Kidney (tissue), 14 donors: Measurements from ENCODE around the gene KRT84. TPM values are rescaled to one million over a fixed set of nuclear protein-coding genes. Genes with fewer than 3 reads are reported as not detected.

Experiments
- DNase-seq, 5 donors: peaks; one replicate each; pipeline ENCODE4 v3.0.0-alpha.2; 2013 to 2020
- FAIRE-seq: peaks from 2 replicates; lab custom pipeline; 2012; peaks lifted over from hg19 to GRCh38; lab: Jason Lieb, UNC
- H3K27ac ChIP-seq, 2 donors: one replicate each; pipeline ENCODE4 v1.7.0; 2013; ENCODE audit warnings: low read depth in 2 of 2, low read length in 2 of 2, inconsistent platforms in 1 of 2
- H3K27me3 ChIP-seq: one replicate; pipeline ENCODE4 v1.7.1; 2013; ENCODE audit warnings: low read length, inconsistent platforms; ENCODE audit not compliant: control insufficient read depth, insufficient read depth
- H3K36me3 ChIP-seq, 3 donors: one replicate each; pipeline versions ENCODE4 v1.7.0 to v1.7.1; 2013; ENCODE audit warnings: low read length in 3 of 3, control low read depth in 1 of 3, inconsistent platforms in 1 of 3; ENCODE audit not compliant: insufficient read depth in 3 of 3, control insufficient read depth in 2 of 3
- H3K4me1 ChIP-seq, 3 donors: one replicate each; pipeline versions ENCODE4 v1.7.0 to v1.7.1; 2013; ENCODE audit warnings: low read length in 3 of 3, inconsistent platforms in 1 of 3, low read depth in 1 of 3; ENCODE audit not compliant: control insufficient read depth in 2 of 3, insufficient read depth in 2 of 3
- H3K4me3 ChIP-seq, 3 donors: one replicate each; pipeline versions ENCODE4 v1.7.0 to v1.8.1; 2013; ENCODE audit warnings: low read length in 3 of 3, control low read depth in 1 of 3, inconsistent platforms in 1 of 3
- H3K9ac ChIP-seq, 3 donors: one replicate each; pipeline versions ENCODE4 v1.7.0 to v1.7.1; 2013; ENCODE audit warnings: low read length in 3 of 3, control low read depth in 1 of 3, inconsistent platforms in 1 of 3
- H3K9me3 ChIP-seq, 3 donors: one replicate each; pipeline versions ENCODE4 v1.7.0 to v1.7.1; 2013; ENCODE audit warnings: low read length in 3 of 3, control low read depth in 1 of 3, inconsistent platforms in 1 of 3; ENCODE audit not compliant: control insufficient read depth in 2 of 3, insufficient read depth in 1 of 3
- intact Hi-C: fragments of 100-400 bp; cut with DNase I; formaldehyde crosslinking; loops from one replicate; pipeline ENCODE4 v1.11.1; 2022
- polyA plus RNA-seq: library from polyadenylated mRNA; stranded (reverse); fragments of 350-450 nt; fragmentation: Illumina TruSeq; extraction: RNeasy Lipid Tissue Mini Kit (QIAGEN cat#74804); gene quantifications from one replicate; pipeline ENCODE4 v1.2.3, GENCODE V29; 2014; ENCODE audit warnings: low read depth, low replicate concordance; ENCODE audit not compliant: insufficient read depth
- total RNA-seq: library from RNA; stranded (reverse); fragmentation: NEBNext Ultra II Directional; extraction: Animal tissue kit (Norgen Biotek cat#: 25700); gene quantifications from one replicate; pipeline ENCODE4 v1.2.1, GENCODE V29; 2021
- TF ChIP-seq, protein P1 (sequence below): IDR thresholded peaks from 3 replicates; pipeline ENCODE4 v1.5.1; 2012; ENCODE audit warnings: mild to moderate bottlenecking, moderate library complexity, borderline replicate concordance; ENCODE audit not compliant: insufficient read depth; ENCODE audit errors: extremely low read depth
- donor health status: control.
- donor health status: control.
- donor health status: control.
- donor health status: control.
- donor health status: control.
- donor health status: DM: yes; HTN: yes; CAD: no.
- donor health status: Normal renal cell carcinoma (clear cell type).

Gene KRT84
- total and polyA plus RNA-seq, 2 donors from 2014 or later = not detected

DNA sequence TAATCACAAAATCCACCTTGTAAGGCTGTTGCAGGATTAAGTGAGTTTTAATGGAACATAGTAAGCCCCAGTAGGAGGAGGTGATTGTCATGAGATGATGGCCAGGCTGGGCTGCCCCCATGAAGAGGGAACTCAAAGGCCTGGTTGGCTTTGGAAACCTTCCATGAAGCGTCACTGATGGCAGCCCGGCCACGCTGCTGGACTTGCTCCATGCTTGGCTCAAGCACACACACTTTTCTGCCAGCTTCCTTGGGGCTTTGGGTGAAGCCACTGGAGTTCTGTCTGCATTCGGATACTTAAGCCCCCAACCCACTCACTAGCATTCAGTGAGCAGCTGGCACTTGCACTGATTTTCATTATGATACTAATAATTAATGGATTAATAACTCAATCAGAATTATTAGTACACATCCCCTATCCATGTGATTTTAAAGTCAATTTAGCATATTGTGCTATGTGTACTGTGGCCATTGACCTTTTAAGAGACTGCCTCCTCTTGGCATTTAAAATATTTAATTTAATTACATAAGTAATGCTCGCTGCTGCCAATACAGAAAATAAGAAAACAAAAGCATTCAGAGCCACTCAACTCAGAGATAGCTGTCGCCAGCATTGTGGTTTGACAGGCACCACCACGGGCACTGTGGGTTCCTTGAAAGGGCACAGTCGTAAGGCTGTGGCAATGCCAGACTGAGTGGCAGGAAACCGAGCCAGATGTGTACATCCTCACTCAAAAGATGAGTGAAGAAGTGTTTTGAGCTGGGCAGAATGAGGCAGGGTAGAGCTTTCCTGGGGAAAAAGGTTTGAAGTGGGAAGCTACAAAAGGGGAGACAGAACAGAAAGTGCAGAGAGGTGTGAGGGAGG is 34.0 kb downstream of the KRT84 start:
- Histone ChIP-seq H3K9ac (no peak overlapping the region), H3K27me3 (no peaks in the 10 kb centered on the region), H3K4me1 (peaks cover 0 to 6% (median 3%) of the 10 kb centered on the region in 3 donors), H3K9me3 (no peaks in the 10 kb centered on the region), H3K36me3 (no peaks in the 10 kb centered on the region), H3K4me3 (no peak overlapping the region), H3K27ac (no peak overlapping the region)
- FAIRE-seq (no peak), DNase-seq (no peak)
- intact Hi-C loops = no loop called here
- TF ChIP-seq, protein P1, sequence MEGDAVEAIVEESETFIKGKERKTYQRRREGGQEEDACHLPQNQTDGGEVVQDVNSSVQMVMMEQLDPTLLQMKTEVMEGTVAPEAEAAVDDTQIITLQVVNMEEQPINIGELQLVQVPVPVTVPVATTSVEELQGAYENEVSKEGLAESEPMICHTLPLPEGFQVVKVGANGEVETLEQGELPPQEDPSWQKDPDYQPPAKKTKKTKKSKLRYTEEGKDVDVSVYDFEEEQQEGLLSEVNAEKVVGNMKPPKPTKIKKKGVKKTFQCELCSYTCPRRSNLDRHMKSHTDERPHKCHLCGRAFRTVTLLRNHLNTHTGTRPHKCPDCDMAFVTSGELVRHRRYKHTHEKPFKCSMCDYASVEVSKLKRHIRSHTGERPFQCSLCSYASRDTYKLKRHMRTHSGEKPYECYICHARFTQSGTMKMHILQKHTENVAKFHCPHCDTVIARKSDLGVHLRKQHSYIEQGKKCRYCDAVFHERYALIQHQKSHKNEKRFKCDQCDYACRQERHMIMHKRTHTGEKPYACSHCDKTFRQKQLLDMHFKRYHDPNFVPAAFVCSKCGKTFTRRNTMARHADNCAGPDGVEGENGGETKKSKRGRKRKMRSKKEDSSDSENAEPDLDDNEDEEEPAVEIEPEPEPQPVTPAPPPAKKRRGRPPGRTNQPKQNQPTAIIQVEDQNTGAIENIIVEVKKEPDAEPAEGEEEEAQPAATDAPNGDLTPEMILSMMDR = no peak

DNA sequence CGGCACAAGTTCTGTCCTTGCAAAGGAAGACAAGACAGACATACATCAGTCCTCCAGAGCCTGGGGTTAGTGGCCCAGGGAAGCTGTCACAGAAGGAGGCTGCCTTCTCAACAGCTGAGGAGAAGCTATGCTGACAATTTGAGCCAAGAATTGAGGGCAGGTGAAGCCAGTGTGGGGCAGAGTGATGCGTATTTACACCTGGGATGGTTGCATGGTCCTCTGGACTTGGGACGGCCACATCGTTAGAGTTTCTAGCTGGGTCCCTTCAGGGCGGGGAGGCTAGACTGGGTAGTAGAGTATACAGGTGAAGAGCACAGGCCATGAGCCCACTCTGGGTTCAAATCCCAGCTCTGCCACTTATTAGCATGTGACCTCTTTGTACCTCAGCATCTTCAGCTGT is 34.7 kb downstream of the KRT84 start:
- H3K9me3 ChIP-seq = no peaks in the 10 kb centered on the region
- H3K27ac ChIP-seq = no peak overlapping the region
- no peak overlapping the region for H3K4me3 ChIP-seq
- no peak for FAIRE-seq
- H3K27me3 ChIP-seq = no peaks in the 10 kb centered on the region
- no peaks in the 10 kb centered on the region for H3K36me3 ChIP-seq
- H3K9ac ChIP-seq = no peak overlapping the region
- TF ChIP-seq, protein P1 = no peak
- peaks cover 0 to 6% (median 3%) of the 10 kb centered on the region in 3 donors for H3K4me1 ChIP-seq
- no peak for DNase-seq
- intact Hi-C loops = no loop called here

DNA sequence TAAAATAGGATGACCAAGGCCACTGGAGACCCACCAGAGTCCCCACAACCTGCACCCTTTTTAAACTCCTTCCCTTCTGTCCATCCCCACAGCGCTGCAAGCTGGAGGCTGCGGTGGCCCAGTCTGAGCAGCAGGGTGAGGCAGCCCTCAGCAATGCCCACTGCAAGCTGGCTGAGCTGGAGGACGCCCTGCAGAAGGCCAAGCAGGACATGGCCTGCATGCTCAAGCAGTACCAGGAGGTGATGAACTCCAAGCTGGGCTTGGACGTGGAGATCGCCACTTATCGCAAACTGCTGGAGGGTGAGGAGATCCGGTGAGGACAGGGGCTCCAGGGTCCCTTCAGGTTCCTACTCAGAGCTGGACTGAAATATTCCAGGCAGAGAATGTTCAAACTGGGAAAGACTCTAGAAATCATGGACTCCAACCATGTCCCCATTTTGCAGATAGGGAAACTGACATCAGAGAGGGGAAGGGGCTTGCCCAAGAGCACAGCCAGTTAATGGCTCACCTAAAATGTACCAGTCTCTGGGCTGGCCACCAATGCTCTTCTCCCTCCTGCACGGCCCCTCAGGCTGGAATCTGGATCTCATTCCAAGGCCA is 35.3 kb downstream of the KRT84 start:
- H3K9me3 ChIP-seq = no peaks in the 10 kb centered on the region
- H3K27me3 ChIP-seq = no peaks in the 10 kb centered on the region
- peaks cover 0 to 6% (median 3%) of the 10 kb centered on the region in 3 donors for H3K4me1 ChIP-seq
- H3K36me3 ChIP-seq = no peaks in the 10 kb centered on the region
- intact Hi-C loops = no loop called here
- no peak overlapping the region for H3K9ac ChIP-seq
- H3K4me3 ChIP-seq = no peak overlapping the region
- DNase-seq (no peak), FAIRE-seq (no peak)
- H3K27ac ChIP-seq = no peak overlapping the region
- TF ChIP-seq, protein P1 = no peak
